ENCODE measurements around the gene GUCY1A2. TPM values are rescaled to one million over a fixed set of nuclear protein-coding genes. Genes with fewer than 3 reads are reported as not detected.

The GUCY1A2 gene
- total and polyA plus RNA-seq, 8 donors, result 15.6 to 32.7 (median 26.2) TPM

- Histone ChIP-seq H3K27me3 (no peaks in the 10 kb centered on the region), H3K4me3 (no peak overlapping the region), H3K9me3 (no peaks in the 10 kb centered on the region), H3K4me1 (no peaks in the 10 kb centered on the region), H3K27ac (no peak overlapping the region), H3K36me3 (no peaks in the 10 kb centered on the region)
- TF ChIP-seq, protein P1, sequence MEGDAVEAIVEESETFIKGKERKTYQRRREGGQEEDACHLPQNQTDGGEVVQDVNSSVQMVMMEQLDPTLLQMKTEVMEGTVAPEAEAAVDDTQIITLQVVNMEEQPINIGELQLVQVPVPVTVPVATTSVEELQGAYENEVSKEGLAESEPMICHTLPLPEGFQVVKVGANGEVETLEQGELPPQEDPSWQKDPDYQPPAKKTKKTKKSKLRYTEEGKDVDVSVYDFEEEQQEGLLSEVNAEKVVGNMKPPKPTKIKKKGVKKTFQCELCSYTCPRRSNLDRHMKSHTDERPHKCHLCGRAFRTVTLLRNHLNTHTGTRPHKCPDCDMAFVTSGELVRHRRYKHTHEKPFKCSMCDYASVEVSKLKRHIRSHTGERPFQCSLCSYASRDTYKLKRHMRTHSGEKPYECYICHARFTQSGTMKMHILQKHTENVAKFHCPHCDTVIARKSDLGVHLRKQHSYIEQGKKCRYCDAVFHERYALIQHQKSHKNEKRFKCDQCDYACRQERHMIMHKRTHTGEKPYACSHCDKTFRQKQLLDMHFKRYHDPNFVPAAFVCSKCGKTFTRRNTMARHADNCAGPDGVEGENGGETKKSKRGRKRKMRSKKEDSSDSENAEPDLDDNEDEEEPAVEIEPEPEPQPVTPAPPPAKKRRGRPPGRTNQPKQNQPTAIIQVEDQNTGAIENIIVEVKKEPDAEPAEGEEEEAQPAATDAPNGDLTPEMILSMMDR (IDR thresholded peaks at IDR 0.05), result no peak
- DNase-seq, result no peak
- ATAC-seq, result no peak
- intact Hi-C loops (cut with DNase I), result no loop called here
Observed at GRCh38 chr11:106748059-106748458, 270.2 kb downstream of the GUCY1A2 start.

DNA sequence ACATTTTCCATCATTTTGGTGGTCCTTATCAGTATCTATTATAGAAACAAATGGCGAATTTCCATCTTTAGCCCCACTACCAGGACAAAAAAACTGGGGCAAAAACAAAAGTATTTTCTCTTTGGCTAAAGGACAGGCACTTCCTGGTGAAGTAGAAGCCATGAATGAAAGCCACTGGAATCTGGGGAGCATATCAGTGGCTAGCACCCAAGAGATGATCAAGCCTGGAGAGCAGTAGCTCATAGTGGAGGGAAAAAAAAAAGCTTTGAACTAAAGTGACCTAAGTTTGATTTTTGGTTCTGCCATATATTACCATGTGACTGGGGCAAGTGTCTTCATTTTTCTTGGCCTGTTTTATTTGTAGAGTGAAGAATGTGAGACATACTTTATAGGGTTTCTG, 272.3 kb downstream of the GUCY1A2 start:
- no peaks in the 10 kb centered on the region for H3K36me3 ChIP-seq
- H3K27me3 ChIP-seq, result no peaks in the 10 kb centered on the region
- DNase-seq (no peak), ATAC-seq (no peak)
- TF ChIP-seq, protein P1 (IDR thresholded peaks at IDR 0.05), result no peak
- no peaks in the 10 kb centered on the region for H3K4me1 ChIP-seq
- intact Hi-C loops (cut with DNase I), result no loop called here
- H3K9me3 ChIP-seq, result no peaks in the 10 kb centered on the region
- H3K27ac ChIP-seq, result no peak overlapping the region
- no peak overlapping the region for H3K4me3 ChIP-seq

DNA sequence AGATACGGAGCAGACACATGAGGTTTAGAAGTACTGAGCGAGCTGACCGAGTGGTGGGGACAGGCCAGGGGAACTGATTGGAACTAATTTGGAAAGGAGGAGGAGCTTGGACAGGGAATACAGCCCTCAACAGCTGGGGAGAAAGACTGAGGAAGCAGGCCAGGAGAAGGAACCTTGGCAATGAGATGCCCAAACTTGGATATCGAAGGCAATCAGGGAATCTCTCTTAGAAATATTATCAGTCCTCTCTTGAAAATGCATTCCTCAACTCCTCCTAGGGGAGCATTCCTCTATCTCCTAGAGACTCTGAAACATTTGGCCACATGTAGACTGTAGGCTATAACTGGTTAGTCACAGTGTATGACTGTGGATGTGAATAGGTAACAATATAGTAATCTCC, 284.6 kb downstream of the GUCY1A2 start:
- intact Hi-C loops (cut with DNase I), result no loop called here
- H3K4me1 ChIP-seq, result no peaks in the 10 kb centered on the region
- H3K27me3 ChIP-seq, result no peaks in the 10 kb centered on the region
- H3K36me3 ChIP-seq, result no peaks in the 10 kb centered on the region
- TF ChIP-seq, protein P1 (IDR thresholded peaks at IDR 0.05), result no peak
- no peak overlapping the region for H3K4me3 ChIP-seq
- no peak for ATAC-seq
- peaks cover 0 to 9% of the 10 kb centered on the region in 2 donors for H3K9me3 ChIP-seq
- DNase-seq, result no peak
- no peak overlapping the region for H3K27ac ChIP-seq

- ATAC-seq (no peak), DNase-seq (no peak)
- no peaks in the 10 kb centered on the region for H3K4me1 ChIP-seq
- no peak overlapping the region for H3K27ac ChIP-seq
- no peaks in the 10 kb centered on the region for H3K27me3 ChIP-seq
- no peaks in the 10 kb centered on the region for H3K36me3 ChIP-seq
- H3K4me3 ChIP-seq, result no peak overlapping the region
- no peaks in the 10 kb centered on the region for H3K9me3 ChIP-seq
- intact Hi-C loops (cut with DNase I), result loop anchor here in 1 of 2 donors (10.0 kb wide), 1 partner anchor 306 kb away; no protein-coding TSS in a partner anchor
- TF ChIP-seq, protein P1 (IDR thresholded peaks at IDR 0.05), result no peak
Observed at GRCh38 chr11:106728859-106729258, 289.4 kb downstream of the GUCY1A2 start.

- no peak overlapping the region for H3K4me3 ChIP-seq
- TF ChIP-seq, protein P1 (IDR thresholded peaks at IDR 0.05), result no peak
- no peak for DNase-seq
- no peaks in the 10 kb centered on the region for H3K27me3 ChIP-seq
- H3K4me1 ChIP-seq, result no peaks in the 10 kb centered on the region
- no peaks in the 10 kb centered on the region for H3K36me3 ChIP-seq
- H3K9me3 ChIP-seq, result no peaks in the 10 kb centered on the region
- ATAC-seq, result no peak
- intact Hi-C loops (cut with DNase I), result loop anchor here in 1 of 2 donors (10.0 kb wide), 1 partner anchor 306 kb away; no protein-coding TSS in a partner anchor
- no peak overlapping the region for H3K27ac ChIP-seq
Observed at GRCh38 chr11:106728379-106728778, 289.9 kb downstream of the GUCY1A2 start.

Data from left lung (tissue), 10 donors.